ENCODE results near the gene DTHD1.

DTHD1 gene

GRCh38 chr4:36301127-36301526, 19.7 kb downstream of the DTHD1 start:
- no peak for DNase-seq (ENCODE audit: low read depth)
- Histone ChIP-seq H3K27me3 (replicated peaks; ENCODE audit: control insufficient read depth, insufficient read depth, low read length) (no peaks in the 10 kb centered on the region), H3K4me3 (ENCODE audit: low read length) (no peak overlapping the region), H3K4me1 (ENCODE audit: control insufficient read depth, insufficient read depth, low read length) (no peaks in the 10 kb centered on the region), H3K9me3 (ENCODE audit: control insufficient read depth, low read length) (no peaks in the 10 kb centered on the region), H3K36me3 (ENCODE audit: control insufficient read depth, insufficient read depth, low read length, severe bottlenecking) (no peaks in the 10 kb centered on the region), H3K9ac (ENCODE audit: low read length) (no peak overlapping the region)

- Histone ChIP-seq H3K36me3 (ENCODE audit: control insufficient read depth, insufficient read depth, low read length, severe bottlenecking) (no peaks in the 10 kb centered on the region), H3K4me1 (ENCODE audit: control insufficient read depth, insufficient read depth, low read length) (no peaks in the 10 kb centered on the region), H3K27me3 (replicated peaks; ENCODE audit: control insufficient read depth, insufficient read depth, low read length) (no peaks in the 10 kb centered on the region), H3K9ac (ENCODE audit: low read length) (no peak overlapping the region), H3K4me3 (ENCODE audit: low read length) (no peak overlapping the region), H3K9me3 (ENCODE audit: control insufficient read depth, low read length) (no peaks in the 10 kb centered on the region)
- DNase-seq (ENCODE audit: low read depth) = no peak
Observed at GRCh38 chr4:36303426-36304137, 22.2 kb downstream of the DTHD1 start.

GRCh38 chr4:36304138-36304681, 22.8 kb downstream of the DTHD1 start:
- Histone ChIP-seq H3K4me3 (ENCODE audit: low read length) (no peak overlapping the region), H3K9me3 (ENCODE audit: control insufficient read depth, low read length) (no peaks in the 10 kb centered on the region), H3K9ac (ENCODE audit: low read length) (no peak overlapping the region), H3K4me1 (ENCODE audit: control insufficient read depth, insufficient read depth, low read length) (no peaks in the 10 kb centered on the region), H3K36me3 (ENCODE audit: control insufficient read depth, insufficient read depth, low read length, severe bottlenecking) (no peaks in the 10 kb centered on the region), H3K27me3 (replicated peaks; ENCODE audit: control insufficient read depth, insufficient read depth, low read length) (no peaks in the 10 kb centered on the region)
- DNase-seq (ENCODE audit: low read depth) = no peak

- H3K9ac ChIP-seq (ENCODE audit: low read length) = no peak overlapping the region
- no peaks in the 10 kb centered on the region for H3K9me3 ChIP-seq (ENCODE audit: control insufficient read depth, low read length)
- H3K4me3 ChIP-seq (ENCODE audit: low read length) = no peak overlapping the region
- no peaks in the 10 kb centered on the region for H3K36me3 ChIP-seq (ENCODE audit: control insufficient read depth, insufficient read depth, low read length, severe bottlenecking)
- H3K4me1 ChIP-seq (ENCODE audit: control insufficient read depth, insufficient read depth, low read length) = no peaks in the 10 kb centered on the region
- no peak for DNase-seq (ENCODE audit: low read depth)
- H3K27me3 ChIP-seq (replicated peaks; ENCODE audit: control insufficient read depth, insufficient read depth, low read length) = no peaks in the 10 kb centered on the region
Observed at GRCh38 chr4:36308150-36308549, 26.7 kb downstream of the DTHD1 start.

GRCh38 chr4:36310216-36310615, 28.8 kb downstream of the DTHD1 start:
- Histone ChIP-seq H3K27me3 (replicated peaks; ENCODE audit: control insufficient read depth, insufficient read depth, low read length) (no peaks in the 10 kb centered on the region), H3K36me3 (ENCODE audit: control insufficient read depth, insufficient read depth, low read length, severe bottlenecking) (no peaks in the 10 kb centered on the region), H3K4me1 (ENCODE audit: control insufficient read depth, insufficient read depth, low read length) (no peaks in the 10 kb centered on the region), H3K9me3 (ENCODE audit: control insufficient read depth, low read length) (no peaks in the 10 kb centered on the region), H3K4me3 (ENCODE audit: low read length) (no peak overlapping the region), H3K9ac (ENCODE audit: low read length) (no peak overlapping the region)
- no peak for DNase-seq (ENCODE audit: low read depth)

GRCh38 chr4:36310793-36311192, 29.4 kb downstream of the DTHD1 start:
- Histone ChIP-seq H3K4me1 (ENCODE audit: control insufficient read depth, insufficient read depth, low read length) (no peaks in the 10 kb centered on the region), H3K36me3 (ENCODE audit: control insufficient read depth, insufficient read depth, low read length, severe bottlenecking) (no peaks in the 10 kb centered on the region), H3K9ac (ENCODE audit: low read length) (no peak overlapping the region), H3K4me3 (ENCODE audit: low read length) (no peak overlapping the region), H3K9me3 (ENCODE audit: control insufficient read depth, low read length) (no peaks in the 10 kb centered on the region), H3K27me3 (replicated peaks; ENCODE audit: control insufficient read depth, insufficient read depth, low read length) (no peaks in the 10 kb centered on the region)
- no peak for DNase-seq (ENCODE audit: low read depth)

GRCh38 chr4:36312511-36312910, 31.1 kb downstream of the DTHD1 start:
- Histone ChIP-seq H3K9me3 (ENCODE audit: control insufficient read depth, low read length) (no peaks in the 10 kb centered on the region), H3K27me3 (replicated peaks; ENCODE audit: control insufficient read depth, insufficient read depth, low read length) (no peaks in the 10 kb centered on the region), H3K36me3 (ENCODE audit: control insufficient read depth, insufficient read depth, low read length, severe bottlenecking) (no peaks in the 10 kb centered on the region), H3K4me3 (ENCODE audit: low read length) (no peak overlapping the region), H3K4me1 (ENCODE audit: control insufficient read depth, insufficient read depth, low read length) (no peaks in the 10 kb centered on the region), H3K9ac (ENCODE audit: low read length) (no peak overlapping the region)
- DNase-seq (ENCODE audit: low read depth) = no peak

GRCh38 chr4:36313301-36313700, 31.9 kb downstream of the DTHD1 start:
- no peaks in the 10 kb centered on the region for H3K9me3 ChIP-seq (ENCODE audit: control insufficient read depth, low read length)
- no peak for DNase-seq (ENCODE audit: low read depth)
- H3K4me1 ChIP-seq (ENCODE audit: control insufficient read depth, insufficient read depth, low read length) = no peaks in the 10 kb centered on the region
- no peak overlapping the region for H3K9ac ChIP-seq (ENCODE audit: low read length)
- no peaks in the 10 kb centered on the region for H3K36me3 ChIP-seq (ENCODE audit: control insufficient read depth, insufficient read depth, low read length, severe bottlenecking)
- H3K27me3 ChIP-seq (replicated peaks; ENCODE audit: control insufficient read depth, insufficient read depth, low read length) = no peaks in the 10 kb centered on the region
- no peak overlapping the region for H3K4me3 ChIP-seq (ENCODE audit: low read length)

- no peak overlapping the region for H3K9ac ChIP-seq (ENCODE audit: low read length)
- H3K4me3 ChIP-seq (ENCODE audit: low read length) = no peak overlapping the region
- no peak for DNase-seq (ENCODE audit: low read depth)
- H3K27me3 ChIP-seq (replicated peaks; ENCODE audit: control insufficient read depth, insufficient read depth, low read length) = no peaks in the 10 kb centered on the region
- no peaks in the 10 kb centered on the region for H3K36me3 ChIP-seq (ENCODE audit: control insufficient read depth, insufficient read depth, low read length, severe bottlenecking)
- H3K9me3 ChIP-seq (ENCODE audit: control insufficient read depth, low read length) = no peaks in the 10 kb centered on the region
- no peaks in the 10 kb centered on the region for H3K4me1 ChIP-seq (ENCODE audit: control insufficient read depth, insufficient read depth, low read length)
Observed at GRCh38 chr4:36313703-36314102, 32.3 kb downstream of the DTHD1 start.

GRCh38 chr4:36316607-36317006, 35.2 kb downstream of the DTHD1 start:
- Histone ChIP-seq H3K4me3 (ENCODE audit: low read length) (no peak overlapping the region), H3K27me3 (replicated peaks; ENCODE audit: control insufficient read depth, insufficient read depth, low read length) (no peaks in the 10 kb centered on the region), H3K36me3 (ENCODE audit: control insufficient read depth, insufficient read depth, low read length, severe bottlenecking) (no peaks in the 10 kb centered on the region), H3K9me3 (ENCODE audit: control insufficient read depth, low read length) (no peaks in the 10 kb centered on the region), H3K4me1 (ENCODE audit: control insufficient read depth, insufficient read depth, low read length) (no peaks in the 10 kb centered on the region), H3K9ac (ENCODE audit: low read length) (no peak overlapping the region)
- no peak for DNase-seq (ENCODE audit: low read depth)

GRCh38 chr4:36317721-36318120, 36.3 kb downstream of the DTHD1 start:
- Histone ChIP-seq H3K9ac (ENCODE audit: low read length) (no peak overlapping the region), H3K36me3 (ENCODE audit: control insufficient read depth, insufficient read depth, low read length, severe bottlenecking) (no peaks in the 10 kb centered on the region), H3K9me3 (ENCODE audit: control insufficient read depth, low read length) (no peaks in the 10 kb centered on the region), H3K4me1 (ENCODE audit: control insufficient read depth, insufficient read depth, low read length) (no peaks in the 10 kb centered on the region), H3K4me3 (ENCODE audit: low read length) (no peak overlapping the region), H3K27me3 (replicated peaks; ENCODE audit: control insufficient read depth, insufficient read depth, low read length) (no peaks in the 10 kb centered on the region)
- no peak for DNase-seq (ENCODE audit: low read depth)
